ENCODE measurements around the gene LRRC18. TPM values are rescaled to one million over a fixed set of nuclear protein-coding genes. Genes with fewer than 3 reads are reported as not detected.

The LRRC18 gene
- total RNA-seq, 1 experiment from 2014 or later: not detected

GRCh38 chr10:48970046-48970445 lies 30.4 kb upstream of the LRRC18 start:
- H3K23me2 ChIP-seq (ENCODE audit: insufficient read length, low read depth, low read length, poor library complexity, severe bottlenecking): no peaks in the 10 kb centered on the region
- H2BK12ac ChIP-seq (ENCODE audit: insufficient read length, low read depth, low read length): no peak overlapping the region
- no peak for TF ChIP-seq CTCF (conservative IDR thresholded peaks at IDR 0.05)

More at GRCh38 chr10:48970046-48970445, 30.4 kb upstream of the LRRC18 start:
- no peak overlapping the region for H3K56ac ChIP-seq (ENCODE audit: insufficient read length, low read depth, low read length)
- H3K79me2 ChIP-seq (ENCODE audit: insufficient read depth, low read length): no peaks in the 10 kb centered on the region
- H2BK15ac ChIP-seq (ENCODE audit: low read depth, low read length): no peak overlapping the region
- Mint-ChIP-seq H3K27ac (no peak overlapping the region), H3K36me3 (ENCODE audit: insufficient read depth in 1 of 3, low read depth in 3 of 3) (no peaks in the 10 kb centered on the region; a peak in 1 of 7 replicates), H3K4me1 (no peaks in the 10 kb centered on the region), H3K9me3 (no peaks in the 10 kb centered on the region), H3K4me3 (no peak overlapping the region), H3K27me3 (ENCODE audit: low read depth) (peaks cover 4% of the 10 kb centered on the region)
- WGBS (ENCODE audit: extremely low coverage, insufficient read length, low lambda C conversion rate): no CpG with 5 or more reads among the region's 14 CpGs
- H4K20me1 ChIP-seq (ENCODE audit: control insufficient read depth, insufficient read depth, insufficient read length): no peaks in the 10 kb centered on the region
- H3K18ac ChIP-seq (ENCODE audit: insufficient read length, low read depth, low read length): no peak overlapping the region
- no peak overlapping the region for H2BK5ac ChIP-seq (ENCODE audit: insufficient read length, low read length)
- H3T11ph ChIP-seq (ENCODE audit: low read length): no peak overlapping the region
- H2BK120ac ChIP-seq (ENCODE audit: low read depth, low read length, poor library complexity, severe bottlenecking): no peak overlapping the region
- no peak overlapping the region for H2AFZ ChIP-seq (ENCODE audit: low read length)
- H3K23ac ChIP-seq (ENCODE audit: insufficient read length, low read depth, low read length): no peak overlapping the region
- H3K27me3 ChIP-seq (ENCODE audit: insufficient read depth, low read length): no peaks in the 10 kb centered on the region
- H3K4ac ChIP-seq (ENCODE audit: low read depth, low read length): no peak overlapping the region
- no peak overlapping the region for H3K9ac ChIP-seq (ENCODE audit: extremely low read depth, insufficient read length, low read length)
- H3K9me3 ChIP-seq (ENCODE audit: control insufficient read depth, low read depth, low read length): no peaks in the 10 kb centered on the region
- no peak overlapping the region for H4K5ac ChIP-seq (ENCODE audit: insufficient read length, low read depth, low read length)
- no peak overlapping the region for H3K4me2 ChIP-seq (ENCODE audit: insufficient read depth, insufficient read length, low read length)
- no peak overlapping the region for H2AK5ac ChIP-seq (ENCODE audit: insufficient read length, low read length)
- no peak overlapping the region for H3K27ac ChIP-seq (ENCODE audit: insufficient read length, low read depth, low read length)
- H4K91ac ChIP-seq (ENCODE audit: insufficient read length, low read depth, low read length): no peak overlapping the region
- no peak overlapping the region for H2BK20ac ChIP-seq (ENCODE audit: low read depth, low read length, poor library complexity, severe bottlenecking)
- DNase-seq: no peak
- no peak overlapping the region; the same call in 1 of the 2 replicates for H3K14ac ChIP-seq (ENCODE audit: insufficient read depth, low read length)
- no peaks in the 10 kb centered on the region for H3K79me1 ChIP-seq (ENCODE audit: insufficient read depth, low read depth, low read length, poor library complexity, severe bottlenecking)
- H4K8ac ChIP-seq (replicated peaks; ENCODE audit: insufficient read length, low read depth, low read length): no peak overlapping the region
- no peaks in the 10 kb centered on the region for H3K4me1 ChIP-seq (ENCODE audit: insufficient read depth, low read length)

Measured in H9 (cell line).